RKO (cell line): ENCODE measurements around the gene ISOC1.

Source experiments
- DNase-seq: peaks from one replicate; pipeline ENCODE4 v3.0.0-alpha.2; 2016; ENCODE audit warnings: low spot score

The ISOC1 gene

GRCh38 chr5:129125819-129126218 is 31.3 kb downstream of the ISOC1 start:
- DNase-seq = no peak

DNA sequence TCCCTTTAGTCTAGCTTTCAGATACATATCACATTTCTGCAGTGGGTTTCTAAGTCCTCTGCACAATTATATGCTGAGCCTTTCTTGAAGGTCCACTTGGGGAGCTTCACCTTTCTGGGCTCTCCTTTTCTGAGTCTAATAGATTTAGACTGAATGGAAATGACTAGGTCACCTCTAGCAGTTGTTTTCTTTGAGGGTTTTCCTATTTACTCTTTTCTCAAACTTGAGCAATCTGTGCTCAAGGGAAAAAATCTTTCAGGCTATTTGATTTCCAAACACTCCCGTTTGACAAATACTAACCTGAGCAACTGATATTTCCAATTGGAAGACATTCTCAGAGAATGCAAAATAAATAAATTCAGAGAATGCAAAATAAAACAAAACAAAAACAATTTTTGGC is 39.0 kb downstream of the ISOC1 start:
- DNase-seq = no peak

GRCh38 chr5:129135633-129136032 is 41.1 kb downstream of the ISOC1 start:
- peak; percentile 29 for DNase-seq

GRCh38 chr5:129137637-129138036 is 43.1 kb downstream of the ISOC1 start:
- DNase-seq = no peak

GRCh38 chr5:129141078-129141477 is 46.5 kb downstream of the ISOC1 start:
- no peak for DNase-seq

DNA sequence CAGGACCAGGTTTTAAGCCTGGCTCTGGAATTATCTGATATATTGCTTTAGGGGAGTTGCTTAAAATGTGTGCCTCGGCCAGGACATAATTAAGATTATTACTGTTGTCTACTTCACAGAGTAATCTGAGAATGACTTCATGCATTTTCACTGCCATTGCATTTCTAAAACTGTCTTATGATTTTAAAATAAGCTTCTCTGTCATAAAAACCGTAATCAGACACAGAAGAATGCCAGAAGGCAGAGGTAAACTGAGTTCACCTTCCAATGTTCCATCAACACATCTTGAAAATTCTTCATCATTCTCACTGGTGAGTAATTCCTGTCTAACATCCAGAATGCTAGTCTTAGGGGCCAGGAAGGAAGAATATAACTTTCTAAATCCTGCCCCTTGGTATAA is 47.1 kb downstream of the ISOC1 start:
- DNase-seq = no peak

- no peak for DNase-seq
Measured at GRCh38 chr5:129155876-129156275, 61.3 kb downstream of the ISOC1 start.

DNA sequence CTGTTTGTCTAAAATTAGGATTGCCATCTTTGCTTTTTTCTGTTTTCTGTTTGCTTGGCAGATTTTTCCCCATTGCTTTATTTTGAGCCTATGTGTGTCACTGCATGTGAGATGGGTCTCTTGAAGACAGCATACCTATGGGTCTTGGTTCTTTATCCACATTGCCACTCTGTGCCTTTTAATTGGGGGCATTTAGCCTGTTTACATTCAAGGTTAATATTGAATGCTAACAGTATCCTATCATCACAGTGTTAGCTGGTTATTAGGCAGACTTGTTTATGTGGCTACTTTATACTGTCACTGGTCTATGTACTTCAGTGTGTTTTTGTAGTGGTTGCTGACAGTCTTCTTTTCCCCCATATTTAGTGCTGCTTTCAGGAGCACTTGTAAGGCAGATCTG is 67.3 kb downstream of the ISOC1 start:
- DNase-seq = no peak
